Measurements from ENCODE around the gene CCDC6.
"Not testable (repeated sequence)": the region's sequence is repeated elsewhere in the genome, so short reads cannot be mapped to it uniquely, and the experiment has no call there.

The CCDC6 gene

GRCh38 chr10:59808896-59809643 is 97.3 kb downstream of the CCDC6 start:
- no peaks in the 10 kb centered on the region for H3K4me1 Mint-ChIP-seq (ENCODE audit: low read depth)
- H3K36me3 Mint-ChIP-seq: peaks cover 28% of the 10 kb centered on the region
- no peak overlapping the region for H3K27ac Mint-ChIP-seq
- H3K4me3 Mint-ChIP-seq: no peak overlapping the region
- H3K27me3 Mint-ChIP-seq: no peaks in the 10 kb centered on the region
- no peaks in the 10 kb centered on the region for H3K9me3 Mint-ChIP-seq (ENCODE audit: low read depth)

- Mint-ChIP-seq H3K36me3 (peaks cover 31% of the 10 kb centered on the region), H3K27me3 (no peaks in the 10 kb centered on the region), H3K27ac (no peak overlapping the region), H3K4me3 (no peak overlapping the region), H3K9me3 (ENCODE audit: low read depth) (no peaks in the 10 kb centered on the region), H3K4me1 (ENCODE audit: low read depth) (no peaks in the 10 kb centered on the region)
These were observed 98.4 kb downstream of the CCDC6 start for GRCh38 chr10:59807629-59808620.

GRCh38 chr10:59805014-59805413 is 101.3 kb downstream of the CCDC6 start:
- H3K27ac Mint-ChIP-seq: no peak overlapping the region
- no peak overlapping the region for H3K4me3 Mint-ChIP-seq
- H3K4me1 Mint-ChIP-seq (ENCODE audit: low read depth): no peaks in the 10 kb centered on the region
- H3K36me3 Mint-ChIP-seq: peaks cover 24% of the 10 kb centered on the region
- H3K9me3 Mint-ChIP-seq (ENCODE audit: low read depth): no peaks in the 10 kb centered on the region
- no peaks in the 10 kb centered on the region for H3K27me3 Mint-ChIP-seq

GRCh38 chr10:59804220-59804619 is 102.1 kb downstream of the CCDC6 start:
- Mint-ChIP-seq H3K36me3 (peaks cover 27% of the 10 kb centered on the region), H3K9me3 (ENCODE audit: low read depth) (no peaks in the 10 kb centered on the region), H3K27ac (peak overlapping the region; percentile 1), H3K4me1 (ENCODE audit: low read depth) (no peaks in the 10 kb centered on the region), H3K4me3 (no peak overlapping the region), H3K27me3 (no peaks in the 10 kb centered on the region)

GRCh38 chr10:59803714-59804113 is 102.6 kb downstream of the CCDC6 start:
- no peaks in the 10 kb centered on the region for H3K27me3 Mint-ChIP-seq
- H3K4me3 Mint-ChIP-seq: no peak overlapping the region
- no peaks in the 10 kb centered on the region for H3K4me1 Mint-ChIP-seq (ENCODE audit: low read depth)
- H3K36me3 Mint-ChIP-seq: peaks cover 27% of the 10 kb centered on the region
- no peaks in the 10 kb centered on the region for H3K9me3 Mint-ChIP-seq (ENCODE audit: low read depth)
- no peak overlapping the region for H3K27ac Mint-ChIP-seq

- Mint-ChIP-seq H3K36me3 (peaks cover 36% of the 10 kb centered on the region), H3K9me3 (ENCODE audit: low read depth) (no peaks in the 10 kb centered on the region), H3K4me3 (no peak overlapping the region), H3K27ac (no peak overlapping the region), H3K27me3 (no peaks in the 10 kb centered on the region), H3K4me1 (ENCODE audit: low read depth) (no peaks in the 10 kb centered on the region)
These were observed 105.2 kb downstream of the CCDC6 start for GRCh38 chr10:59801171-59801570.

- Mint-ChIP-seq H3K27me3 (no peaks in the 10 kb centered on the region), H3K4me3 (no peak overlapping the region), H3K27ac (no peak overlapping the region), H3K9me3 (ENCODE audit: low read depth) (no peaks in the 10 kb centered on the region), H3K4me1 (ENCODE audit: low read depth) (no peaks in the 10 kb centered on the region), H3K36me3 (peaks cover 33% of the 10 kb centered on the region)
These were observed 106.9 kb downstream of the CCDC6 start for GRCh38 chr10:59799421-59799820.

- H3K9me3 Mint-ChIP-seq (ENCODE audit: low read depth): no peaks in the 10 kb centered on the region
- peaks cover 34% of the 10 kb centered on the region for H3K36me3 Mint-ChIP-seq
- H3K4me3 Mint-ChIP-seq: no peak overlapping the region
- H3K27ac Mint-ChIP-seq: no peak overlapping the region
- H3K4me1 Mint-ChIP-seq (ENCODE audit: low read depth): no peaks in the 10 kb centered on the region
- H3K27me3 Mint-ChIP-seq: no peaks in the 10 kb centered on the region
These were observed 112.4 kb downstream of the CCDC6 start for GRCh38 chr10:59793919-59794318.

- peaks cover 31% of the 10 kb centered on the region for H3K36me3 Mint-ChIP-seq
- no peak overlapping the region for H3K4me3 Mint-ChIP-seq
- H3K27ac Mint-ChIP-seq: no peak overlapping the region
- H3K9me3 Mint-ChIP-seq (ENCODE audit: low read depth): no peaks in the 10 kb centered on the region
- no peaks in the 10 kb centered on the region for H3K4me1 Mint-ChIP-seq (ENCODE audit: low read depth)
- H3K27me3 Mint-ChIP-seq: no peaks in the 10 kb centered on the region
These were observed 113.5 kb downstream of the CCDC6 start for GRCh38 chr10:59792812-59793211.

- no peaks in the 10 kb centered on the region for H3K4me1 Mint-ChIP-seq (ENCODE audit: low read depth)
- H3K27ac Mint-ChIP-seq: no peak overlapping the region
- H3K9me3 Mint-ChIP-seq (ENCODE audit: low read depth): no peaks in the 10 kb centered on the region
- no peak overlapping the region for H3K4me3 Mint-ChIP-seq
- peaks cover 26% of the 10 kb centered on the region for H3K36me3 Mint-ChIP-seq
- H3K27me3 Mint-ChIP-seq: no peaks in the 10 kb centered on the region
These were observed 114.8 kb downstream of the CCDC6 start for GRCh38 chr10:59791601-59792000.

GRCh38 chr10:59790080-59790479 is 116.3 kb downstream of the CCDC6 start:
- H3K4me3 Mint-ChIP-seq; H3K4me1 Mint-ChIP-seq (ENCODE audit: low read depth); H3K9me3 Mint-ChIP-seq (ENCODE audit: low read depth); H3K27ac Mint-ChIP-seq; H3K27me3 Mint-ChIP-seq: not testable (repeated sequence)
- H3K36me3 Mint-ChIP-seq: peaks cover 22% of the 10 kb centered on the region

- H3K27me3 Mint-ChIP-seq; H3K4me1 Mint-ChIP-seq (ENCODE audit: low read depth); H3K4me3 Mint-ChIP-seq; H3K27ac Mint-ChIP-seq; H3K9me3 Mint-ChIP-seq (ENCODE audit: low read depth): not testable (repeated sequence)
- peaks cover 12% of the 10 kb centered on the region for H3K36me3 Mint-ChIP-seq
These were observed 117.4 kb downstream of the CCDC6 start for GRCh38 chr10:59788914-59789313.

- H3K36me3 Mint-ChIP-seq; H3K27me3 Mint-ChIP-seq; H3K9me3 Mint-ChIP-seq (ENCODE audit: low read depth): not testable (repeated sequence)
These were observed 119.3 kb downstream of the CCDC6 start for GRCh38 chr10:59787032-59787431.

GRCh38 chr10:59785476-59785875 is 120.9 kb downstream of the CCDC6 start:
- not testable (repeated sequence) for H3K36me3 Mint-ChIP-seq; H3K27me3 Mint-ChIP-seq; H3K9me3 Mint-ChIP-seq (ENCODE audit: low read depth); H3K4me3 Mint-ChIP-seq; H3K4me1 Mint-ChIP-seq (ENCODE audit: low read depth); H3K27ac Mint-ChIP-seq

More at GRCh38 chr10:59787032-59787431, 119.3 kb downstream of the CCDC6 start:
- H3K27ac Mint-ChIP-seq; H3K4me1 Mint-ChIP-seq (ENCODE audit: low read depth); H3K4me3 Mint-ChIP-seq: not testable (repeated sequence)

- no peak overlapping the region for H3K27ac Mint-ChIP-seq
These were observed 124.8 kb downstream of the CCDC6 start for GRCh38 chr10:59781511-59781910.

More at GRCh38 chr10:59781511-59781910, 124.8 kb downstream of the CCDC6 start:
- Mint-ChIP-seq H3K4me3 (no peak overlapping the region), H3K36me3 (no peaks in the 10 kb centered on the region), H3K9me3 (ENCODE audit: low read depth) (peaks cover 5% of the 10 kb centered on the region), H3K27me3 (peaks cover 4% of the 10 kb centered on the region), H3K4me1 (ENCODE audit: low read depth) (no peaks in the 10 kb centered on the region)

Measured in activated naive CD8-positive, alpha-beta T cell (primary cell).